HEK293 (cell line): ENCODE data around the gene HMGN1.
A peak's percentile ranks its signal among the peaks of the same experiment; 100 is the strongest.

ENCODE experiments used
- ELK4 ChIP-seq: IDR thresholded peaks from 2 replicates; pipeline ENCODE4 v1.6.1; 2011; ENCODE audit warnings: mild to moderate bottlenecking, low read depth, low read length, borderline replicate concordance
- IKZF3 ChIP-seq: fragments of 450-650 bp; IDR thresholded peaks from 2 replicates; pipeline ENCODE4 v1.5.0; 2018; ENCODE audit warnings: missing biosample characterization, mild to moderate bottlenecking, missing genetic modification characterization, moderate library complexity
- KLF7 ChIP-seq: fragments of 450-650 bp; formaldehyde crosslinking; IDR thresholded peaks from 2 replicates; pipeline ENCODE4 v1.5.1; 2016; ENCODE audit warnings: missing biosample characterization, missing genetic modification characterization, borderline replicate concordance
- MEIS1 ChIP-seq: sonication (generic); formaldehyde crosslinking; IDR thresholded peaks from 2 replicates; pipeline ENCODE4 v1.8.1; 2022; ENCODE audit warnings: missing genetic modification reagents, mild to moderate bottlenecking, borderline replicate concordance
- RBAK ChIP-seq: fragments of 450-650 bp; formaldehyde crosslinking; IDR thresholded peaks from 2 replicates; pipeline ENCODE4 v1.5.1; 2016; ENCODE audit warnings: missing biosample characterization, missing genetic modification characterization
- ZBTB10 ChIP-seq: fragments of 450-650 bp; formaldehyde crosslinking; IDR thresholded peaks from 2 replicates; pipeline ENCODE4 v1.5.1; 2016; ENCODE audit warnings: missing biosample characterization, missing genetic modification characterization
- ZBTB6 ChIP-seq: fragments of 450-650 bp; formaldehyde crosslinking; IDR thresholded peaks from 2 replicates; pipeline ENCODE4 v1.5.1; 2017; ENCODE audit warnings: missing biosample characterization, missing genetic modification characterization
- ZFHX2 ChIP-seq: fragments of 450-650 bp; formaldehyde crosslinking; conservative IDR thresholded peaks from 2 replicates; pipeline ENCODE4 v1.5.1; 2016; ENCODE audit warnings: missing biosample characterization, missing genetic modification characterization
- ZFP3 ChIP-seq: fragments of 450-650 bp; formaldehyde crosslinking; IDR thresholded peaks from 2 replicates; pipeline ENCODE4 v1.5.1; 2016; ENCODE audit warnings: low read depth, missing biosample characterization, missing genetic modification characterization
- ZNF10 ChIP-seq: fragments of 450-650 bp; formaldehyde crosslinking; IDR thresholded peaks from 2 replicates; pipeline ENCODE4 v1.5.1; 2017; ENCODE audit warnings: missing biosample characterization, missing genetic modification characterization
- ZNF157 ChIP-seq: fragments of 450-650 bp; formaldehyde crosslinking; IDR thresholded peaks from 2 replicates; pipeline ENCODE4 v1.5.1; 2016; ENCODE audit warnings: missing biosample characterization, missing genetic modification characterization
- ZNF184 ChIP-seq: fragments of 450-650 bp; IDR thresholded peaks from 2 replicates; pipeline ENCODE4 v1.5.1; 2018; ENCODE audit warnings: missing biosample characterization, mild to moderate bottlenecking, missing genetic modification characterization
- ZNF19 ChIP-seq: fragments of 450-650 bp; formaldehyde crosslinking; IDR thresholded peaks from 2 replicates; pipeline ENCODE4; 2016; ENCODE audit warnings: missing biosample characterization, missing genetic modification characterization, low read depth
- ZNF2 ChIP-seq: fragments of 450-650 bp; formaldehyde crosslinking; IDR thresholded peaks from 2 replicates; pipeline ENCODE4 v1.5.1; 2016; ENCODE audit warnings: missing biosample characterization, missing genetic modification characterization
- ZNF302 ChIP-seq: fragments of 450-650 bp; formaldehyde crosslinking; IDR thresholded peaks from 2 replicates; pipeline ENCODE4 v1.5.1; 2016; ENCODE audit warnings: missing biosample characterization, missing genetic modification characterization, low read depth
- ZNF366 ChIP-seq: fragments of 450-650 bp; formaldehyde crosslinking; conservative IDR thresholded peaks from 2 replicates; pipeline ENCODE4 v1.5.1; 2016; ENCODE audit warnings: missing biosample characterization, missing genetic modification characterization
- ZNF394 ChIP-seq: fragments of 450-650 bp; formaldehyde crosslinking; IDR thresholded peaks from 2 replicates; pipeline ENCODE4 v1.5.1; 2016; ENCODE audit warnings: missing biosample characterization, missing genetic modification characterization, mild to moderate bottlenecking, moderate library complexity, borderline replicate concordance
- ZNF398 ChIP-seq: fragments of 450-650 bp; formaldehyde crosslinking; IDR thresholded peaks from 2 replicates; pipeline ENCODE4 v1.5.1; 2017; ENCODE audit warnings: missing biosample characterization, missing genetic modification characterization
- ZNF449 ChIP-seq: fragments of 450-650 bp; formaldehyde crosslinking; IDR thresholded peaks from 2 replicates; pipeline ENCODE4 v1.5.1; 2017; ENCODE audit warnings: missing biosample characterization, mild to moderate bottlenecking, missing genetic modification characterization, moderate library complexity
- ZNF513 ChIP-seq: fragments of 450-650 bp; IDR thresholded peaks from 2 replicates; pipeline ENCODE4 v1.5.1; 2018; ENCODE audit warnings: missing biosample characterization, missing genetic modification characterization
- ZNF514 ChIP-seq: fragments of 450-650 bp; formaldehyde crosslinking; IDR thresholded peaks from 2 replicates; pipeline ENCODE4 v1.5.1; 2016; ENCODE audit warnings: missing biosample characterization, missing genetic modification characterization
- ZNF560 ChIP-seq: fragments of 450-650 bp; formaldehyde crosslinking; IDR thresholded peaks from 2 replicates; pipeline ENCODE4 v1.5.1; 2017; ENCODE audit warnings: missing biosample characterization, missing genetic modification characterization, borderline replicate concordance
- ZNF600 ChIP-seq: fragments of 450-650 bp; formaldehyde crosslinking; IDR thresholded peaks from 2 replicates; pipeline ENCODE4 v1.5.1; 2016; ENCODE audit warnings: missing biosample characterization, missing genetic modification characterization
- ZNF621 ChIP-seq: fragments of 450-650 bp; formaldehyde crosslinking; IDR thresholded peaks from 2 replicates; pipeline ENCODE4 v1.5.1; 2017; ENCODE audit warnings: missing biosample characterization, missing genetic modification characterization
- ZNF658 ChIP-seq: fragments of 450-650 bp; formaldehyde crosslinking; IDR thresholded peaks from 2 replicates; pipeline ENCODE4; 2016; ENCODE audit warnings: missing biosample characterization, missing genetic modification characterization
- ZSCAN16 ChIP-seq: fragments of 450-650 bp; formaldehyde crosslinking; IDR thresholded peaks from 2 replicates; pipeline ENCODE4 v1.5.1; 2016; ENCODE audit warnings: missing biosample characterization, missing genetic modification characterization
- TF ChIP-seq, protein P1 (sequence below): fragments of 450-650 bp; formaldehyde crosslinking; IDR thresholded peaks from 2 replicates; pipeline ENCODE4 v1.5.1; 2016; ENCODE audit warnings: missing biosample characterization, missing genetic modification characterization

Gene HMGN1

DNA sequence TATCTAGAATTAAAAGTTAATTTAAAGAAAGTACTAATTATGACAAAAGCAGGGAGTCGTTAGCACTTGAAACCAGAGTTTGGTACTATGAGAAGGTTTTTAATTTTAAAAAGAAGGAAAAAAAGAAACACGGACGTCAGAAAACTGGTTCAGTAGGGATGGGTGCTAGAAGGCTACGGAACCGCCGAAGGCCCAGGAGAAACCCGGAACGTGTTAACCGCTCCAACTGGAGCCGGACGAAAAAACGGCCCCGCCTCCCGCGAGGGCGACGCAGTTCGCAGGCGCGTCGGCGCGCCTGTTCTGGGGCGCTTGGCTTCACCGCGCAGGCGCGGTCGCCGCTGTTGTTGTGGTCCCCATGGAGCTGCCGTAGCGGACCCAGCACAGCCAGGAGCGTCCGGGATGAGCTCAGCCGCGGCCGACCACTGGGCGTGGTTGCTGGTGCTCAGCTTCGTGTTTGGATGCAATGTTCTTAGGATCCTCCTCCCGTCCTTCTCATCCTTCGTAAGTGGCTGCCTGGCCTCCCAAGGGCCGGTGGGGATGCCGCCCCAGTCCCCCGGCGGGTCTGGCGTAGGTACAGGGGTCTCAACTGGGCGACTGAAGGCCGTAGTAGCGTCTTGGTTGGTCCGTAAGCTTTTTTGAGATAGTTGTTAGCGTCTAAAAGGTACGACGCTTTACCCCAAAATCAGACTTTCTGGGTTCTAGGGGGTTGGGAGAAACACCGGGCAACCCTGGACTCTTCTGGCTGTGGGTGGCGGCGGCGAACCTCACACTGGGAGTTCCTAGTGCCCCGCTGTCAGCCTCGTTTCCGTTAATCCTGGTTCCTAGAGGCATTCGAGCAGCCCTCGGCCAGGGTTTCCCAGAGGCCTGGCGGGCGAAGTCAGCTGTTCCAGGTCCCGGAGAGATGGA, 31.4 kb upstream of the HMGN1 start (continued):
- TF ChIP-seq, protein P1, sequence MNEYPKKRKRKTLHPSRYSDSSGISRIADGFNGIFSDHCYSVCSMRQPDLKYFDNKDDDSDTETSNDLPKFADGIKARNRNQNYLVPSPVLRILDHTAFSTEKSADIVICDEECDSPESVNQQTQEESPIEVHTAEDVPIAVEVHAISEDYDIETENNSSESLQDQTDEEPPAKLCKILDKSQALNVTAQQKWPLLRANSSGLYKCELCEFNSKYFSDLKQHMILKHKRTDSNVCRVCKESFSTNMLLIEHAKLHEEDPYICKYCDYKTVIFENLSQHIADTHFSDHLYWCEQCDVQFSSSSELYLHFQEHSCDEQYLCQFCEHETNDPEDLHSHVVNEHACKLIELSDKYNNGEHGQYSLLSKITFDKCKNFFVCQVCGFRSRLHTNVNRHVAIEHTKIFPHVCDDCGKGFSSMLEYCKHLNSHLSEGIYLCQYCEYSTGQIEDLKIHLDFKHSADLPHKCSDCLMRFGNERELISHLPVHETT (tag by site-specific recombination), result peak; percentile 58; the same call in 1 of the 2 replicates
- no peak for TF ChIP-seq ZNF514
- TF ChIP-seq ZNF560 (tag by site-specific recombination), result no peak
- TF ChIP-seq ZNF513 (tag by site-specific recombination), result no peak
- no peak for TF ChIP-seq ZNF157 (tag by site-specific recombination)
- TF ChIP-seq RBAK (tag by site-specific recombination), result no peak
- TF ChIP-seq IKZF3 (tag by site-specific recombination), result peak; percentile 81
- TF ChIP-seq ZNF600 (tag by site-specific recombination), result peak; percentile 94
- no peak for TF ChIP-seq ZSCAN16 (tag by site-specific recombination)
- TF ChIP-seq ZFHX2, result no peak
- TF ChIP-seq ZNF19, result no peak
- peak; percentile 44 for TF ChIP-seq ZBTB10
- no peak for TF ChIP-seq ZNF10 (tag by site-specific recombination)
- TF ChIP-seq ZNF366, result peak; percentile 42; the same call in 1 of the 2 replicates
- no peak for TF ChIP-seq ZNF621 (tag by site-specific recombination)
- 0 out of 2 replicates have a peak, but pooled peaks have one; percentile 11 for TF ChIP-seq KLF7 (tag by site-specific recombination)
- TF ChIP-seq ELK4, result no peak
- peak; percentile 19 for TF ChIP-seq ZNF394 (tag by site-specific recombination)
- no peak for TF ChIP-seq ZNF302 (tag by site-specific recombination)
- TF ChIP-seq ZNF2 (tag by site-specific recombination), result peak; percentile 30; the same call in 1 of the 2 replicates
- TF ChIP-seq ZNF658 (tag by site-specific recombination), result no peak
- no peak for TF ChIP-seq ZNF398
- TF ChIP-seq ZNF184 (tag by site-specific recombination), result peak; percentile 73; the same call in 1 of the 2 replicates
- TF ChIP-seq MEIS1, result no peak
- TF ChIP-seq ZBTB6 (tag by site-specific recombination), result no peak
- no peak for TF ChIP-seq ZFP3 (tag by site-specific recombination)
- peak; percentile 72; the same call in 1 of the 2 replicates for TF ChIP-seq ZNF449 (tag by site-specific recombination)
